Breast epithelium (tissue), 3 donors: Measurements from ENCODE around the gene CDC42.

Experiments
- POLR2A ChIP-seq: fragments of 450-650 bp; IDR thresholded peaks from one replicate; pipeline ENCODE4 v1.6.1; 2016; ENCODE audit warnings: antibody characterized with exemption, mild to moderate bottlenecking, moderate library complexity
- TF ChIP-seq, protein P1 (sequence below), 3 donors: fragments of 450-650 bp; IDR thresholded peaks; one replicate each; pipeline ENCODE4 v1.5.1; 2016 to 2017; ENCODE audit warnings: antibody characterized with exemption in 3 of 3, mild to moderate bottlenecking in 3 of 3, moderate library complexity in 3 of 3

DNA sequence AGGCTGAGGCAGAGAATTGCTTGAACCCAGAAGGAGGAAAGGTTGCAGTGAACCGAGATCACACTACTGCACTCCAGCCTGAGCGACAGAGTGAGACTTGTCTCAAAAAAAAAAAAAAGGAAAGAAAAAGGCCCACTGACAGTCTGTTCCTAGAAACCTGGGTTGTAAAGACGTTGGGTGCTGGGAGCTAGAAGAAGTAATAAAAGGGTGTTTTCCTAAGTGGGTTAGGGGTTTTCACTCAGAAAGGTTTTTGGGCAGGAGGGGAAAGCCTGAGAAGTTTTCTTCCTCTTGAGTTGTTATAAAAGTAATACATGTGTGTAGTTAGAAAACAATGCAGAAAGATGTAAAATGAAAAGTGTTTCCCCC, 25.6 kb upstream of the CDC42 start:
- TF ChIP-seq POLR2A: no peak
- TF ChIP-seq, protein P1, sequence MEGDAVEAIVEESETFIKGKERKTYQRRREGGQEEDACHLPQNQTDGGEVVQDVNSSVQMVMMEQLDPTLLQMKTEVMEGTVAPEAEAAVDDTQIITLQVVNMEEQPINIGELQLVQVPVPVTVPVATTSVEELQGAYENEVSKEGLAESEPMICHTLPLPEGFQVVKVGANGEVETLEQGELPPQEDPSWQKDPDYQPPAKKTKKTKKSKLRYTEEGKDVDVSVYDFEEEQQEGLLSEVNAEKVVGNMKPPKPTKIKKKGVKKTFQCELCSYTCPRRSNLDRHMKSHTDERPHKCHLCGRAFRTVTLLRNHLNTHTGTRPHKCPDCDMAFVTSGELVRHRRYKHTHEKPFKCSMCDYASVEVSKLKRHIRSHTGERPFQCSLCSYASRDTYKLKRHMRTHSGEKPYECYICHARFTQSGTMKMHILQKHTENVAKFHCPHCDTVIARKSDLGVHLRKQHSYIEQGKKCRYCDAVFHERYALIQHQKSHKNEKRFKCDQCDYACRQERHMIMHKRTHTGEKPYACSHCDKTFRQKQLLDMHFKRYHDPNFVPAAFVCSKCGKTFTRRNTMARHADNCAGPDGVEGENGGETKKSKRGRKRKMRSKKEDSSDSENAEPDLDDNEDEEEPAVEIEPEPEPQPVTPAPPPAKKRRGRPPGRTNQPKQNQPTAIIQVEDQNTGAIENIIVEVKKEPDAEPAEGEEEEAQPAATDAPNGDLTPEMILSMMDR (IDR thresholded peaks at IDR 0.05): no peak
